Left colon (tissue), 2 donors: ENCODE results near the gene CCDC183. TPM values are rescaled to one million over a fixed set of nuclear protein-coding genes. Genes with fewer than 3 reads are reported as not detected.

Source experiments
- ATAC-seq: fragments of 200-7000 bp; cut with Tn5 transposase; one replicate; pipeline ENCODE4 v1.9.1; 2020; ENCODE audit warnings: mild to moderate bottlenecking, moderate library complexity
- DNase-seq, 2 donors: peaks; one replicate each; pipeline ENCODE4 v3.0.0-alpha.2; 2020
- intact Hi-C, 2 donors: fragments of 100-400 bp; cut with DNase I in 1 of 2; cut with micrococcal nuclease in 1 of 2; formaldehyde crosslinking; loops; one replicate each; pipeline versions ENCODE4 v1.11.2 to v1.14.0; 2022; cut with DNase I, micrococcal nuclease
- microRNA-seq, 2 donors: library from miRNA; unstranded; fragments of <30 nt; microRNA quantifications; one replicate each; pipeline versions ENCODE4 v1.1.0 to v1.2.0, GENCODE V29; 2020
- total RNA-seq, 2 donors: library from RNA; stranded (reverse); fragmentation: NEBNext Ultra II Directional; extraction: Animal tissue kit (Norgen Biotek cat#: 25700); gene quantifications; one replicate each; pipeline ENCODE4 v1.2.1, GENCODE V29; 2021
- donor health status: DM: no; HTN: no; CAD: no.
- donor health status: DM: yes; HTN: yes; CAD: no.

CCDC183 gene
- total RNA-seq, 2 donors from 2014 or later, result 20.6 to 35.1 TPM

DNA sequence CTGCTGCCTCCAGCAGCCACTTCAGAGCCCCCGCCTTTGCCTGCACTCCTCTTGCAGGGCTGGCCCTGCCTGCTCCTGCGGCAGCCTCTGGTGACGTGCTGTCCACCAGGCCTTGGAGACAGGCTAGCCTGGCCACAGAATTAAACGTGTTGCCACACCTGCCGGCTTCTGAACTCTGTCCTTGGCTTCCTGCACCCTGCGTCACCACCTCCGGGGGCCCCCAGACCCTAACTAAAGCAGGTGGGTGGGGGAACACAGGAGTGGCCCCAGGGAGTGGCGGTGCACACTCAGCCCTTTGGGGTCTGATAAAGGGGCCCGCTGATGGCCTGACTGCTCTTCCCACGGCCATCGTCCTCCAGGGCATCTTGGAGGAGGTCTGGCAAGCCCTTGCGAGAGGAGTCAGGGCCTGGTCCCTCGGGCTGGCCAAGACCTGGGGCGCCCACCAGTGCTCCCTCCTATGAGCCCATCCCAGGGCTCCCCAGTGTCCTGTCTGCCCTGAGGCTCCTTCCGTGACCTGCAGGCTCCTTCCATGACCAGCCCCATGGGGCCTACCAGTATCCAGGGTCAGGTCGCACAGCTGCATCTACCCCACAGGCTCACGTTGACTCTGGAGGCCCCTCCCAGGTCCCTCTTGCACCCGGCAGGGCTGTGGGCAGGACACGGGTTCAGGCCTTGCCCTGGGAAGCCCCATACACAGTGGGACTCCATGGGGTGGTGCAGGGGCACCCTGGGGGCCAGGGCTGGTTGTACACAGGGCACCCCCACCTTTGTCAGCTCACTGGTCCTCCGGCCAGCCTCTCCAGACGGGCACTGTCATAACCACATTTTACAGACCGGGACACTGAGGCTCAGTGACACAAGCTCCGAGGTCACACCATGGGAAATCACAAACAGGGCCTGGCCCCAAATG lies 55.0 kb downstream of the CCDC183 start:
- intact Hi-C loops, result no loop called here
- DNase-seq (peak; percentile 18 to 25), ATAC-seq (no peak)

DNA sequence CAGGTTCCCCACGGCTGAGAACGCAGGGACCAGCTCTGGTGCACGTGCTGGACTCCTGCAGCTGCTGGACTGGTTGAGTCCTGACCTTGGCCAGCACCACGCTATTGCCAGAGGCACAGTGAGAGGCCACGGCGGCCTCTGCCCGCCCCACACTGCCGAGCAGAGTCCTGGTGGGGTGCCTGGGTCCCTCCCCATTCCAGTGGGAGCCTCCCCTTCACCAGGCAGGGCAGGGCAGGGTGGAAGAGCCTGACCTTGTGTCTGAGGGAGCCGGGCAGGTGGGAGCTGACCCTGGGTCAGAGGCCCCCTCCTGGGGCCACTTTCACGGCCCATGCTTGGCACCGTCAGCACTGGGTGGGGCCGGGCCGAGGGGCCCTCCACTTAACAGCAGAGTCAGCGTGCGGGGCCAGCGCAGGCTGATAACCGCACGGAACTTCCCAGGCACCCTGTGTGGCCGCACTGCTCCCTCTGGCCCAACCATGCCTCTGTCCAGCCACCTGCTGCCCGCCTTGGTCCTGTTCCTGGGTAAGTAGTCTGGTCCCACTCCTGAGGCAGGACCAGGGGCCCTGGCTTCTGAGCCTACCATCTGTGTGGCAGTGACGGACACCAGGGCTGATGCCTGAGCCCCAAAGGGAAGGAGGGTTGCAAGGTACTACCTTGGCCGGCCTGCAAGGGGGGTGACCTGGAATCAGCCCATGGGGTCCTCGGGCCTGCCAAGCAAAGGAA lies 56.0 kb downstream of the CCDC183 start, which contains the start of gene MAMDC4:
MAMDC4 (plus strand) TSS at position 406 of the 723 bp plus-strand sequence; CDS start at position 477, 71 bp downstream.
- DNase-seq (peak; percentile 13 to 23), ATAC-seq (no peak)

DNA sequence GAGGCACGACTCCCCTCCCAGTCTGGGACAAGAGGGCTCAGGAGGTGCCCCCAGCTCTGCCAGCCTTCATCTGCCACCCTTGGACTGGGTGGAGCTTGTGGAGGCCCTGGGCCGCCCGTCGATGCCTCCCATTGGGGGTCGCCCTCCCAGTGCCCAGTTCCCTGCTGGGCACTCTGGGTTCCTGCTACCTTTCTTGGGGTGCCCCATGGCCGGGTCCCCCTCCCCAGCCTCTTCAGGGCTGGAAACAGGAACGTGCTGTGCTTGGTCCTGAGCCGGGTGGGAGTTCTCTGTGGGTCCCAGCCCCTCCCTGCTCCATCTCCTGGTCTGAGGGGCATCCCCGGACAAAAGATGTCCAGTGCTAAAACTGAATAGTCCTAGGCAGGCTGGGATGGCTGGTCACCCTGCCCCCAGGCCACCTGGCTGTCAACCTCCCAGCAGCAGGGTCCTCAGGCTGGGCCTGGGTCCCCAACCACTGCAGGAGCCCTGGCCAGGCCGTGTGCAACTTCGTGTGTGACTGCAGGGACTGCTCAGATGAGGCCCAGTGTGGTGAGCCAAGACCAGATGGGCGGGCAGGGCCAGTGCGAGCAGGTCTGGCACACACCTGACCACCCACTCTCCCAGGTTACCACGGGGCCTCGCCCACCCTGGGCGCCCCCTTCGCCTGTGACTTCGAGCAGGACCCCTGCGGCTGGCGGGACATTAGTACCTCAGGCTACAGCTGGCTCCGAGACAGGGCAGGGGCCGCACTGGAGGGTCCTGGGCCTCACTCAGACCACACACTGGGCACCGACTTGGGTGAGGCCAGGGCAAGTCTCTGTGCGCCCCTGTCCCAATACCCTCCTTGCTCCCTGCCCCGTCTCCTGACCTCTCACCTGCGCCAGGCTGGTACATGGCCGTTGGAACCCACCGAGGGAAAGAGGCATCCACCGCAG lies 56.8 kb downstream of the CCDC183 start:
- intact Hi-C loops, result no loop called here
- ATAC-seq (no peak), DNase-seq (peak; percentile 9 to 25)

More for the DNA sequence above, 56.0 kb downstream of the CCDC183 start, which contains the start of gene MAMDC4:
- intact Hi-C loops, result no loop called here

DNA sequence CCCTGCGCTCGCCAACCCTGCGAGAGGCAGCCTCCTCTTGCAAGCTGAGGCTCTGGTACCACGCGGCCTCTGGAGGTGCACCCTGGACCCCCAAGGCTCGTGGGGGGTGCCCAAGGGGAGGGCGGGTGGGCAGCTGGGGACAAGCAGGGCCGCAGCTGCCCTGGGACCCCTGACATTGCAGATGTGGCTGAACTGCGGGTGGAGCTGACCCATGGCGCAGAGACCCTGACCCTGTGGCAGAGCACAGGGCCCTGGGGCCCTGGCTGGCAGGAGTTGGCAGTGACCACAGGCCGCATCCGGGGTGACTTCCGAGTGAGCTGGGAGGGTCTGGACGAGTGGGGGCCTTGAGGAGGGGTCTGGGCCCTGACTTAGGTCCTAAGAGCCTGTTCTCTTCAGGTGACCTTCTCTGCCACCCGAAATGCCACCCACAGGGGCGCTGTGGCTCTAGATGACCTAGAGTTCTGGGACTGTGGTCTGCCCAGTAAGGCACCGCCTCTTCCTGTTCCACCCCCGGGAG lies 57.5 kb downstream of the CCDC183 start:
- peak; percentile 24 to 27 for DNase-seq
- intact Hi-C loops, result no loop called here
- ATAC-seq, result no peak

DNA sequence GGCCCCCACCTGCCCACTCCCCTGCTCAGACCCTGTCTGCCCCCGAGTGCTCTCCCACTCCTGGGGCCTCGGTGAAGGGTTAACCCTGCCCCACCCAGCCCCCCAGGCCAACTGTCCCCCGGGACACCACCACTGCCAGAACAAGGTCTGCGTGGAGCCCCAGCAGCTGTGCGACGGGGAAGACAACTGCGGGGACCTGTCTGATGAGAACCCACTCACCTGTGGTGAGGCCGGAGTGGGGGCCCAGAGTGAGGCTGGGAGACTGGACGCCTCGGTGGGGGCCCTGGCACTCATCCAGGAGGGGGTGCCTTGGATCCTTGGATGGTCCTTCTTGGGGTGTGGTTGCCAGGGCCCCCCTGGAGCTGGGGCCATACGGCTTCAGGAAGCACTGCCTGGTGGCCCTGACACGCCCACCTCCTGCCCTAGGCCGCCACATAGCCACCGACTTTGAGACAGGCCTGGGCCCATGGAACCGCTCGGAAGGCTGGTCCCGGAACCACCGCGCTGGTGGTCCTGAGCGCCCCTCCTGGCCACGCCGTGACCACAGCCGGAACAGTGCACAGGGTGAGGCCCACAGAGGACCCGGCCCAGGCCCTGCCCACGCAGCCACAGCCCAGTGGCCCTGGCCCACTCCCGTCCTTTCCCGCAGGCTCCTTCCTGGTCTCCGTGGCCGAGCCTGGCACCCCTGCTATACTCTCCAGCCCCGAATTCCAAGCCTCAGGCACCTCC lies 58.1 kb downstream of the CCDC183 start:
- ATAC-seq (no peak), DNase-seq (peak; percentile 27 to 28)
- intact Hi-C loops, result no loop called here

DNA sequence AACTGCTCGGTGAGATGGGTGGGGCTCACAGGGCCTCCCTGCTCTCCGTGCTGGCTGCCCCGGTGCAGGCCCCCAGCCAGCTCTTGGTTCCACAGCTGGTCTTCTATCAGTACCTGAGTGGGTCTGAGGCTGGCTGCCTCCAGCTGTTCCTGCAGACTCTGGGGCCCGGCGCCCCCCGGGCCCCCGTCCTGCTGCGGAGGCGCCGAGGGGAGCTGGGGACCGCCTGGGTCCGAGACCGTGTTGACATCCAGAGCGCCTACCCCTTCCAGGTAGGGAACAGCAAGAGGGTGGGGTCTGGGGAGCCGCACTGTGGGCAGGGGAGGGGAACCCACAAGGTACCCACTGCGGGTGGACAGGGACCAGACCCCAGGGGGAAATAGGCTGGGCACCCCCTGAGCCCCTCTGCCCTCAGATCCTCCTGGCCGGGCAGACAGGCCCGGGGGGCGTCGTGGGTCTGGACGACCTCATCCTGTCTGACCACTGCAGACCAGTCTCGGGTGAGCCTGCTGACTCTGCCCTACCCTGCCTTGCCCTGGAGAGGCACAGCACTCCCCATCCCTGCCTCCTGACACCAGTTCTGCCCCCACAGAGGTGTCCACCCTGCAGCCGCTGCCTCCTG lies 58.8 kb downstream of the CCDC183 start:
- intact Hi-C loops, result no loop called here
- DNase-seq (no peak), ATAC-seq (no peak)

DNA sequence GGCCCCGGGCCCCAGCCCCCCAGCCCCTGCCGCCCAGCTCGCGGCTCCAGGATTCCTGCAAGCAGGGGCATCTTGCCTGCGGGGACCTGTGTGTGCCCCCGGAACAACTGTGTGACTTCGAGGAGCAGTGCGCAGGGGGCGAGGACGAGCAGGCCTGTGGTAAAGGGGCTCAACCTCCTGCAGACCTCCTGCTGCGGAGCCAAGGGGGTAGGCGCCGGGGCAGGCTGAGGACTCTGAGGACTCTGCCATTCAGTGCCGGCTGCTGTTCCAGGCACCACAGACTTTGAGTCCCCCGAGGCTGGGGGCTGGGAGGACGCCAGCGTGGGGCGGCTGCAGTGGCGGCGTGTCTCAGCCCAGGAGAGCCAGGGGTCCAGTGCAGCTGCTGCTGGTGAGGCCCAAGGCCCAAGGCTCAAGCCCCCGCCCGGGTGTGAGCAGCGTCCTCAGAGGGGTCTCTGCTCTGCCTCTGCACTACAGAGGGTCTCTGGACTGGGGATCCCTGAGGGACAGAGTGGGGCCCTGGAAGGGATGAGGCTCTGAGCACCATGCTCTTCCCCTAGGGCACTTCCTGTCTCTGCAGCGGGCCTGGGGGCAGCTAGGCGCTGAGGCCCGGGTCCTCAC lies 59.4 kb downstream of the CCDC183 start:
- ATAC-seq (no peak), DNase-seq (peak; percentile 11 to 23)
- intact Hi-C loops, result no loop called here

DNA sequence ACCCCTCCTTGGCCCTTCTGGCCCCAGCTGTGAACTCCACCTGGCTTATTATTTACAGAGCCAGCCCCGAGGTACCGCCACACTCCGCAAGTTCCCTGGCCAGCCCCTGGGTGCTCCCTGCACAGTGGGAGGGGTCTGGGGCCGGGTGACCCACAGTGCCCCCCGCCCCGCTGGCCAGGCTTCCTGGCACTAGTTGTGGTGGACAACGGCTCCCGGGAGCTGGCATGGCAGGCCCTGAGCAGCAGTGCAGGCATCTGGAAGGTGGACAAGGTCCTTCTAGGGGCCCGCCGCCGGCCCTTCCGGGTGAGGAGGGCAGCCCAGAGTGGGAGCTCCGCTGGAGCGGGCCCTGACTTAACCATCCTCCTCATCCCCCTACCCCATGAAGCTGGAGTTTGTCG lies 59.9 kb downstream of the CCDC183 start:
- intact Hi-C loops, result no loop called here
- ATAC-seq, result no peak
- DNase-seq, result peak; percentile 9 to 23

DNA sequence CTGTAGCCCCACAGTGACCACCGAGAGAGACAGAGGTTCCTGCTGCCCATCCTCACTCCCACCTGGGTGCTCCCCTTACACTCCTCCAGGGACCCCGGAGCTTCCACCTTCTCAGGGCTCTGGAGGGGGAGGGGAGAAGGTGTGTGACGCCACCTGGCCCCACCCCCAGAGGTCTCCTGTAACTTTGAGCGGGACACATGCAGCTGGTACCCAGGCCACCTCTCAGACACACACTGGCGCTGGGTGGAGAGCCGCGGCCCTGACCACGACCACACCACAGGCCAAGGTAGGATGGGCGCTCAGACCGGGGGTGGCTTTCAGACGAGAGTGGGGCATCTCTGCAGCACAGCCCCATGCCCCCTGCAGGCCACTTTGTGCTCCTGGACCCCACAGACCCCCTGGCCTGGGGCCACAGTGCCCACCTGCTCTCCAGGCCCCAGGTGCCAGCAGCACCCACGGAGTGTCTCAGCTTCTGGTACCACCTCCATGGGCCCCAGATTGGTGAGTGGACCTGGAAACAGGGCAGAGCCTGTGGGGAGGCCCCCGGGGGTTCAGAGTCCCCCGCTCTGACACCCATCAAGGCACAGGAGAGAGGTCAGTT lies 60.5 kb downstream of the CCDC183 start:
- DNase-seq (peak in 1 of 2 donors; percentile 29), ATAC-seq (no peak)

DNA sequence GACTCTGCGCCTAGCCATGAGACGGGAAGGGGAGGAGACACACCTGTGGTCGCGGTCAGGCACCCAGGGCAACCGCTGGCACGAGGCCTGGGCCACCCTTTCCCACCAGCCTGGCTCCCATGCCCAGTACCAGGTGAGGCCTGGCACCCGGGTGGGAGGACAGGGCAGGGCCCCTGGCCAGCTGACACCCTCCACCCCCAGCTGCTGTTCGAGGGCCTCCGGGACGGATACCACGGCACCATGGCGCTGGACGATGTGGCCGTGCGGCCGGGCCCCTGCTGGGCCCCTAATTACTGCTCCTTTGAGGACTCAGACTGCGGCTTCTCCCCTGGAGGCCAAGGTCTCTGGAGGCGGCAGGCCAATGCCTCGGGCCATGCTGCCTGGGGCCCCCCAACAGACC lies 61.0 kb downstream of the CCDC183 start:
- intact Hi-C loops, result no loop called here
- ATAC-seq (no peak), DNase-seq (peak in 1 of 2 donors; percentile 14)

More for the DNA sequence above, 60.5 kb downstream of the CCDC183 start:
- intact Hi-C loops, result no loop called here

Small RNA genes within 50 kb of the gene (microRNA-seq; reads per million reads assigned to microRNA genes)
- gene MIR4292 (0 reads per million in 2 donors), gene MIR6722 (0 reads per million in 2 donors)

Other genes starting within 250 kb of the CCDC183 start
- gene EGFL7, start 133.4 kb upstream of the CCDC183 start, total RNA-seq, result 10 to 100 TPM; 14.3 to 17.2 TPM
- gene AGPAT2, start 108.9 kb upstream of the CCDC183 start, total RNA-seq, result 100 to 1,000 TPM; 152 to 211 TPM
- gene DIPK1B, start 83.8 kb upstream of the CCDC183 start, total RNA-seq, result 1 to 10 TPM; 1.3 to 2.1 TPM
- gene LCN10, start 53.4 kb upstream of the CCDC183 start, total RNA-seq, result 1 to 10 TPM; 1.2 to 2.4 TPM
- gene LCN6, start 47.8 kb upstream of the CCDC183 start, total RNA-seq, result 1 to 10 TPM; 1.0 to 3.6 TPM
- gene LCN8, start 38.1 kb upstream of the CCDC183 start, total RNA-seq, result under 1 TPM in 1 of 2 donors, not detected in 1; 0.36 TPM
- gene LCN15, start 31.8 kb upstream of the CCDC183 start, total RNA-seq, result 10 to 100 TPM in 1 of 2 donors, 1 to 10 TPM in 1; 8.0 to 15.9 TPM
- 100 to 1,000 TPM; 239 to 377 TPM for gene TMEM141, start 5.0 kb upstream of the CCDC183 start, total RNA-seq
- gene RABL6, start 11.6 kb downstream of the CCDC183 start, total RNA-seq, result 100 to 1,000 TPM; 120 to 132 TPM
- gene AJM1, start 46.1 kb downstream of the CCDC183 start, total RNA-seq, result 10 to 100 TPM; 10.4 to 11.1 TPM
- 100 to 1,000 TPM; 109 to 154 TPM for gene PHPT1, start 53.1 kb downstream of the CCDC183 start, total RNA-seq
- gene MAMDC4, start 56.0 kb downstream of the CCDC183 start, total RNA-seq, result 10 to 100 TPM; 19.1 to 20.1 TPM
- 100 to 1,000 TPM; 434 to 466 TPM for gene EDF1, start 70.0 kb downstream of the CCDC183 start, total RNA-seq
- gene TRAF2, start 90.2 kb downstream of the CCDC183 start, total RNA-seq, result 10 to 100 TPM; 23.7 to 25.3 TPM
- gene FBXW5, start 148.4 kb downstream of the CCDC183 start, total RNA-seq, result 100 to 1,000 TPM; 167 to 195 TPM
- 1 to 10 TPM; 3.9 to 8.3 TPM for gene C8G, start 148.9 kb downstream of the CCDC183 start, total RNA-seq
- gene LCN12, start 155.9 kb downstream of the CCDC183 start, total RNA-seq, result 10 to 100 TPM in 1 of 2 donors, 1 to 10 TPM in 1; 8.5 to 10.2 TPM
- gene PTGDS, start 181.2 kb downstream of the CCDC183 start, total RNA-seq, result 10 to 100 TPM in 1 of 2 donors, 1 to 10 TPM in 1; 8.7 to 36.9 TPM
- gene LCNL1, start 186.7 kb downstream of the CCDC183 start, total RNA-seq, result under 1 TPM in 1 of 2 donors, not detected in 1; 0.06 TPM
- 10 to 100 TPM; 33.3 to 41.2 TPM for gene PAXX, start 196.1 kb downstream of the CCDC183 start, total RNA-seq
- 1 to 10 TPM; 3.2 to 3.8 TPM for gene CLIC3, start 200.2 kb downstream of the CCDC183 start, total RNA-seq
- gene ABCA2, start 231.9 kb downstream of the CCDC183 start, total RNA-seq, result 10 to 100 TPM; 55.5 to 56.0 TPM
- not detected for gene FUT7, start 235.8 kb downstream of the CCDC183 start, total RNA-seq
- 100 to 1,000 TPM; 170 to 204 TPM for gene NPDC1, start 249.8 kb downstream of the CCDC183 start, total RNA-seq